Right atrium auricular region (tissue), 2 donors: ENCODE results near the gene MS4A10. TPM values are rescaled to one million over a fixed set of nuclear protein-coding genes. Genes with fewer than 3 reads are reported as not detected.

Experiments used
- DNase-seq: peaks from one replicate; pipeline ENCODE4 v3.0.0-alpha.2; 2019; ENCODE audit warnings: low spot score
- H3K27ac ChIP-seq, 2 donors: fragments of 200-600 bp; sonication (generic); 1 replicate in 1 of 2; 2 replicates in 1 of 2; pipeline ENCODE4 v1.5.1; 2016 to 2019
- H3K27me3 ChIP-seq, 2 donors: fragments of 200-600 bp; sonication (generic); one replicate each; pipeline versions ENCODE4 v1.5.1 to v1.6.0; 2017 to 2019
- H3K36me3 ChIP-seq: fragments of 200-600 bp; sonication (generic); one replicate; pipeline ENCODE4 v1.5.1; 2016
- H3K4me1 ChIP-seq, 2 donors: fragments of 200-600 bp; sonication (generic); one replicate each; pipeline versions ENCODE4 v1.5.1 to v1.6.0; 2017 to 2019
- H3K4me3 ChIP-seq, 2 donors: fragments of 200-600 bp; sonication (generic); 1 replicate in 1 of 2; 2 replicates in 1 of 2; pipeline ENCODE4 v1.5.1; 2017 to 2019; ENCODE audit warnings: mild to moderate bottlenecking in 1 of 2, moderate library complexity in 1 of 2
- H3K9me3 ChIP-seq, 2 donors: fragments of 200-600 bp; sonication (generic); one replicate each; pipeline ENCODE4 v1.5.1; 2019
- CTCF ChIP-seq, 2 donors: fragments of 200-600 bp; sonication (generic); IDR thresholded peaks; one replicate each; pipeline ENCODE4 v1.5.1; 2019; ENCODE audit warnings: antibody characterized with exemption in 2 of 2
- total RNA-seq, 2 donors: library from RNA; depleted of rRNA; stranded (reverse); fragments of >200 nt; gene quantifications; one replicate each; pipeline ENCODE4 v1.1.0, GENCODE V29; 2016

Gene MS4A10
- total RNA-seq, 2 donors from 2014 or later = not detected

GRCh38 chr11:60775420-60775961 is 9.6 kb upstream of the MS4A10 start:
- Histone ChIP-seq H3K4me3 (peak overlapping the region in 1 of 2 donors; percentile 6), H3K9me3 (no peaks in the 10 kb centered on the region), H3K36me3 (no peaks in the 10 kb centered on the region), H3K27ac (peak overlapping the region; percentile 16 to 22), H3K27me3 (no peaks in the 10 kb centered on the region), H3K4me1 (peaks cover 0 to 14% of the 10 kb centered on the region in 2 donors)
- peak; percentile 81 to 91 for TF ChIP-seq CTCF (IDR thresholded peaks at IDR 0.05)
- DNase-seq = peak; percentile 88

GRCh38 chr11:60776167-60776566 is 9.0 kb upstream of the MS4A10 start:
- Histone ChIP-seq H3K4me3 (no peak overlapping the region), H3K9me3 (no peaks in the 10 kb centered on the region), H3K4me1 (peaks cover 0 to 14% of the 10 kb centered on the region in 2 donors), H3K36me3 (no peaks in the 10 kb centered on the region), H3K27ac (peak overlapping the region in 1 of 2 donors; percentile 22), H3K27me3 (no peaks in the 10 kb centered on the region)
- no peak for DNase-seq
- no peak for TF ChIP-seq CTCF (IDR thresholded peaks at IDR 0.05)

- H3K4me1 ChIP-seq = peaks cover 0 to 14% of the 10 kb centered on the region in 2 donors
- peak overlapping the region in 1 of 2 donors; percentile 16 for H3K27ac ChIP-seq
- H3K27me3 ChIP-seq = no peaks in the 10 kb centered on the region
- no peak for DNase-seq
- no peaks in the 10 kb centered on the region for H3K9me3 ChIP-seq
- H3K4me3 ChIP-seq = no peak overlapping the region
- no peak for TF ChIP-seq CTCF (IDR thresholded peaks at IDR 0.05)
- no peaks in the 10 kb centered on the region for H3K36me3 ChIP-seq
Observed at GRCh38 chr11:60777106-60777505, 8.0 kb upstream of the MS4A10 start.

GRCh38 chr11:60777572-60777971 is 7.6 kb upstream of the MS4A10 start:
- DNase-seq = peak; percentile 64
- Histone ChIP-seq H3K27ac (peak overlapping the region in 1 of 2 donors; percentile 16), H3K27me3 (no peaks in the 10 kb centered on the region), H3K9me3 (no peaks in the 10 kb centered on the region), H3K4me1 (peaks cover 0 to 14% of the 10 kb centered on the region in 2 donors), H3K36me3 (no peaks in the 10 kb centered on the region), H3K4me3 (no peak overlapping the region)
- no peak for TF ChIP-seq CTCF (IDR thresholded peaks at IDR 0.05)

GRCh38 chr11:60780065-60780464 is 5.1 kb upstream of the MS4A10 start:
- no peak for DNase-seq
- Histone ChIP-seq H3K4me1 (peaks cover 0 to 10% of the 10 kb centered on the region in 2 donors), H3K27me3 (no peaks in the 10 kb centered on the region), H3K36me3 (no peaks in the 10 kb centered on the region), H3K4me3 (no peak overlapping the region), H3K27ac (no peak overlapping the region), H3K9me3 (no peaks in the 10 kb centered on the region)
- no peak for TF ChIP-seq CTCF (IDR thresholded peaks at IDR 0.05)

- peaks cover 0 to 5% of the 10 kb centered on the region in 2 donors for H3K4me1 ChIP-seq
- no peak for DNase-seq
- H3K36me3 ChIP-seq = no peaks in the 10 kb centered on the region
- H3K27me3 ChIP-seq = no peaks in the 10 kb centered on the region
- H3K9me3 ChIP-seq = no peaks in the 10 kb centered on the region
- H3K4me3 ChIP-seq = no peak overlapping the region
- no peak for TF ChIP-seq CTCF (IDR thresholded peaks at IDR 0.05)
- H3K27ac ChIP-seq = no peak overlapping the region
Observed at GRCh38 chr11:60780774-60781173, 4.4 kb upstream of the MS4A10 start.
